Transverse colon (tissue), 3 donors: ENCODE results near the gene LINS1.

Experiments used
- POLR2A ChIP-seq: fragments of 450-650 bp; IDR thresholded peaks from one replicate; pipeline ENCODE4 v1.6.1; 2016; ENCODE audit warnings: antibody characterized with exemption, mild to moderate bottlenecking, moderate library complexity
- TF ChIP-seq, protein P1 (sequence below), 5 experiments: fragments of 200-600 bp in 3 of 5; fragments of 450-650 bp in 2 of 5; sonication (generic) in 3 of 5; IDR thresholded peaks; 1 replicate in 2 of 5; 2 replicates in 3 of 5; pipeline ENCODE4 v1.5.1; 2016 to 2017; ENCODE audit warnings: antibody characterized with exemption in 5 of 5, inconsistent platforms in 3 of 5, mild to moderate bottlenecking in 2 of 5, moderate library complexity in 1 of 5

DNA sequence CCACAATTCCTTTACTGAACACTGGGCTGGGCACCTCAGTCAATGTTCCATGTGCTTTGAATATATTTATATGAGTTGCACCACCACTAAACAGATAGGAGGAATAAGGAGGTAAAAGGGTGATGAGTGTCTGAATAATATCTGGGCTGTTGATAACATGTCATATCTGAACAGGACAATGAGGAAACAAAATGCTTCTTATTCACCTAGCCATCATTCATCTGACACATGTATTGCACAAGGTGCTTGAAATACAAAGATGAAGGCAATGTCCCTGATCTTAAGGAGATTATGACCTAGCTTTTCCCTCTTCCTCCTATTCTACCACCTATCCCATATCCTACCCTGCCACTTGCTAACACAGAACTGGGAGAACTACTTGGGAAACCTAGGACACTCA is 65.3 kb downstream of the LINS1 start:
- TF ChIP-seq, protein P1, sequence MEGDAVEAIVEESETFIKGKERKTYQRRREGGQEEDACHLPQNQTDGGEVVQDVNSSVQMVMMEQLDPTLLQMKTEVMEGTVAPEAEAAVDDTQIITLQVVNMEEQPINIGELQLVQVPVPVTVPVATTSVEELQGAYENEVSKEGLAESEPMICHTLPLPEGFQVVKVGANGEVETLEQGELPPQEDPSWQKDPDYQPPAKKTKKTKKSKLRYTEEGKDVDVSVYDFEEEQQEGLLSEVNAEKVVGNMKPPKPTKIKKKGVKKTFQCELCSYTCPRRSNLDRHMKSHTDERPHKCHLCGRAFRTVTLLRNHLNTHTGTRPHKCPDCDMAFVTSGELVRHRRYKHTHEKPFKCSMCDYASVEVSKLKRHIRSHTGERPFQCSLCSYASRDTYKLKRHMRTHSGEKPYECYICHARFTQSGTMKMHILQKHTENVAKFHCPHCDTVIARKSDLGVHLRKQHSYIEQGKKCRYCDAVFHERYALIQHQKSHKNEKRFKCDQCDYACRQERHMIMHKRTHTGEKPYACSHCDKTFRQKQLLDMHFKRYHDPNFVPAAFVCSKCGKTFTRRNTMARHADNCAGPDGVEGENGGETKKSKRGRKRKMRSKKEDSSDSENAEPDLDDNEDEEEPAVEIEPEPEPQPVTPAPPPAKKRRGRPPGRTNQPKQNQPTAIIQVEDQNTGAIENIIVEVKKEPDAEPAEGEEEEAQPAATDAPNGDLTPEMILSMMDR (IDR thresholded peaks at IDR 0.05), result no peak
- TF ChIP-seq POLR2A, result no peak
